ENCODE data around the gene SLC22A2.
"Not testable (repeated sequence)": the region's sequence is repeated elsewhere in the genome, so short reads cannot be mapped to it uniquely, and the experiment has no call there.

The SLC22A2 gene

DNA sequence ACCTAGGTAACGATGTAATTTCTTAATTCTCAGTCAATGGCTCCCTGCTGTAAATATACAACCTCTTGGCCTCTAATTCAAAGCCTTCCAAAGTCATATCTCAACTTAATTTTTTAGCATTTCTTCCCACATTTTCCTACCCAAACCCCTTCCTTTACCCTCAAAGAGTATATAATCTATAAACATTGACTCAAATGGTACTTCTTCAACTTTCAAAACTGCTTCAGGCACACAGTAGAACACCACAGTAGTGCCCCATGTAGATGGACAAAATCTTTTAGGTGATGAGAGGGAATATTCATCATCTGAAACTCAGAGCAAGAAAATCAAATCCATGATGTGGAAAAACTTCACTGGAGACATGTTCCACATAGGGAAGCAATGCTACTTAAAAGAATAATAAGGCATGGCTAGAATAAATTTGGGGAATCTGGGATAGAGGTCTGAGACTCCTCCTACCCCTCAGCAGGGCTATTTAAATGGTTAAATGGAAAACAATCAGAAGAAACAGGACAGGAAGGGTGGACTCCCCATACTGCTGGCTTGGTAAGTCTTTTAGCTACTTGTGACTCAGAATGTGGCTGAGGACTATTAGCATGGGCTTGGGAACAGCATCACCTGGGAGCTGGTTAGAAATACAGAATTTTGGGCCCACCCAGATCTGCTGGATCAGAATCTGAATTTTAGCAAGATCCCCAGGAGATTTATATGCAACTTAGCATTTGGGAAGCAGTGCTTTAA, 6.4 kb downstream of the SLC22A2 start:
- DNase-seq = no peak

DNA sequence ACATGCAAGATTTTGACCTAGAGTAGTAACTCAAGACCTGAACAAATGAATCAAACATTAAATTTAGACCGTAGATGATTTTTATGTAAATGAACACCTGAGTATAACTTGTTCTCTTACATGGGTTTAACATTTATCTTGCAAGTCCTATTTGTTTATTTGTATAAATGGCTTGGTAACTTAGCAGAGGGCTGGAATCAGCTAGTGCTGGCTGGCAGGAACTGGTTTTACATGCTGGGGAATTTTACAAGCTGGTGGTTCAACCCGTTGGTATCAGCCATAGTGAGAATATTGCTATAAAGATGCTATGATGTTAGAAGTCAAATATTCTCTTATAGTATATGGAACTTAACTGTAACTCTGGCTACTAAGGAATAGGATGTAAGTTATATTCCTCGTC, 8.9 kb downstream of the SLC22A2 start:
- DNase-seq = no peak

DNA sequence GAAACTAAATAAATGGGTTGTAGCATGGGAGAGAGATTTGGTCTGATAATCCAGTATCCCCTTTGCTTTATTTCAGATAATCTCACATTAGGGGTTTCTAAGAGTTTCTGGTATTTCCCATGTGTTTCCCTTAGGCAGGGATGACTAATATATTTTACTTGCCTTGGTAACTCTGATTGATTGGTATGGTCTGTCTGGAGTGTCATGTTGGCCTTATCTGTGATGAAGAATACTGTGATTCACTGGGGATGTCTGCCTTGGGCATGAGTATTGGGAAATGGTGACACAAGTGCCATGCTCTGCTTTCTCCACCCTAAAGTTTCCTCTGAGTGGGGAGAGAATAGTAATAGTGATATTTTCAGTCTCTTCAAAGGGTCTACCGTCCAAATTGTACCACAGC, 10.1 kb downstream of the SLC22A2 start:
- DNase-seq = no peak

DNA sequence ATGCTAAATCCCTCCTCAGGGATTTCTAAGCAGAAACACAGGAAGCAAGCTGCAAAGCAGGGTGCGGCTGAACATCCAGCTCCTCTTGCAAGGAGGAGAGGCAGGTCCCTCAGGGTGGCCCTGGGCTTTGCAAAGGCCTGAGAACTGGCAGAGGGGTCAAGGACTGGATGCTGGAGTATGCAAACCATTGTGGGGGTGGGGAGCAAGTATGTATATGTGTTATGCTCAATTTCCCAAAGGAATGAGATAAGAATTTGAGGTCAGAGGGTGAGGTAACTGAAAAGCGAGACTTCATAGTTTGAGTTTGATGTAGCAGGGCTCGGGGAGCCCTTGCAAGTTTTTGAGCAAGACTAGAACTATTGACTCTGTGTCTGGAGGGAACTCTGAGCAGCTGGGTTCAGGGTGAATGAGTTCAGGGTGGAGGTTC, 11.2 kb downstream of the SLC22A2 start:
- DNase-seq = no peak

DNA sequence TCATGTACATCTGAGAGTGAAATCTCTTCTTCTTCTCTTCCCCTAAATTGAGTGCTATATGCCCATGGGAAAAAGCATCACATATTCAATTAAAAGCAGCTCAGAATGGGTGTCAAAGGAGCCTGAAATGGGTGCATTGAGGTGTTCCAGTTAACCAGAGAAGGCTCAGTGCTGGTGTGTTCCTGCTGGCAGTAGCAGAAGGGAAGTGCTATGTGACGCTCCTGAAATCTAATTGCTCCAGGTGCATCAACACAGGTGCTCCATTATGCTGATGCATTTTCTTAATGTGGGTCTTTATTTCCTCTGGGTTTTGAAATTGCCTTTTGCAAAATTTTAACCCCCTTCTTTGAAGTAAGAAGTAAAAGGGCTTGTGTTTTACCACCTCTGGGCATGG, 17.9 kb downstream of the SLC22A2 start:
- no peak for DNase-seq

DNA sequence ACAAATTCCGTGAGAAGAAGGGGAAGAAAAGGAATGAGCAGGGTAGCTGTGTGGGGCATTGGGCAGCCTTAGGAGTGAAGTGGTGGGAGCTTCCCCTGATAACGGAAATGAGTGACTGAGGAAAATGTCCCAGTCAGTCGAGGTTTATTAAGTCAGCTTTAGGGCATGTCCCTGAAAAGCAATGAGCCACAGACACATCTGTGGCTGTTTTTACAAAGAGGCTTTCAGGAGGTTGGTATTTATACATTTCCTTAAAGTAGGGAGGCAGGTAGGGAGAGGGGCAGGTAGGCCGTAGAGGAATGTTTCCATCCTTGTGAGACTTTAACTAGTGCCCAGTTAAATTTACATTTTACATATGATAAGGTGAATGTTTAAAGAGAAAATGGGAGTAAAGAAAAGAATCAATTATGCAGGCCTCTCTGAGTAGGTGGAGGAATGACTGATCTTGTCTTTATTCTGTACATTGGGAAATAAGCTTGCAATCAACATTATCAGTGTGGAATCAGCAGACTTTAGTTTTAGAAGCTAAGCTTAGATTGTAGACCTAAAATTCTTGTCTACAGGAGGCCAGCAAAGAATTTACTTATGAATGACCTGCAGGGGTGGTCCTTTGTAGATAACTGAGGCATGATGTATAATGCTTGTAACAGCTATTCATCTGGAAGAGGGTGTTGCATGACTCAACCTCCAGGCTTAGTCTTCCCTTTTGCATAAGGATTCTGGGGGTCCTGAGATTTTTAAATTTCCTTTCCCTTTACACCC, 18.5 kb downstream of the SLC22A2 start:
- no peak for DNase-seq

DNA sequence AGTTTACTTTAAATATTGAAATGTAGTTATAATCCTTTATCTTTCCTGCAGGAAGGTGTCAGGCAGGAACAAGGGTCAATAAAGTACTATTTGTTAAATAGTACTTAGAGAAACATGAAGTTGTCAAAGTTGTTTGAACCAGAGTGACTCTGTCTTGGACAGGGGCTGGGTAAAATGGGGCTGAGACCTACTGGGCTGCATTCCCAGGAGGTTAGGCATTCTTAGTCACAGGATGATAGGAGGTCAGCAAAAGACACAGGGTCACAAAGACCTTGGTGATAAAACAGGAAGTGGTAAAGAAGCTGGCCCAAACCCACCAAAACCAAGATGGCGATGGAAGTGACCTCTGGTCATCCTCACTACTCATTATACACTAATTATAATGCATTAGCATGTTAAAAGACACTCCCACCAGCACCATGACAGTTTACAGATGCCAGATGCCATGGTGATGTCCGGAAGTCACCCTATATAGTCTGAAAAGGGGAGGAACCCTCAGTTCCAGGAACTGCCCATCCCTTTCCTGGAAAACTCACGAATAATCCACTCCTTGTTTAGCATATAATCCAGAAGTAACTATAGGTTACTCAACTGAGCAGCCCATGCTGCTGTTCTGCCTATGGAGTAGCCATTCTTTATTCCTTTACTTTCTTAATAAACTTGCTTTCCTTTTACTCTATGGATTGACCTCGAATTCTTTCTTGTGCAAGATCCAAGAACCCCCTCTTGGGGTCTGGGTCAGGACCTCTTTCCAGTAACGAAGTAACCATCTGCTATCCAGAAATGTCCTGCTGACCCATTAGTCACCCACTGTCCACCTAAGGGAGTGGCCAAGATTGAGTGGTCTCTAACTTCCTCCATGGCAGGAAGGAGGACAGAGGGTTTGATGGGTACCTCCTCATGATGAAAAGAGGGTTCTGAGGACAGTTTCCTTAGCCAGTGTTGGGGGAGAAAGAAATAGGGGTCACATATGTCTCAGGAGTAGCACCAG, 19.6 kb downstream of the SLC22A2 start:
- no peak for DNase-seq

DNA sequence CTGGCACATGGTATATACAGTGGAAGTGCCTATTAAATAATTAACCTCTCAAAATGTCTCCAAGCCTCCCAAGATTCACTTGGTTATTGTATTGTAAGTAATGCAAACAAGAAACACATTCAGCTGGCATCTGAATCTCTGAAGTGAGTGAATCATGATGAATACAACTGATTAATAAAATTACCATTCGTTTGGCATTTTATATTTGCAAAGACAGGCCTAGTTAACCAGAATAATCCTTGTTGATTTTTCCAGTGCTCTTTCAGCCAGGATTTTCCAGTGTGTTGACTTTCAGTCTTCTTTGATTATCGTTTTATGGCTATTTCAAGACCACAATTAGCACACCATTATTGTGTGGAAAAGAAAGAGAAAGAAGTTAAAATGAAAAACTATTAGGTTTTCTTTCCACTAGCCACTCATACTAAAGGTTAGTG, 20.3 kb downstream of the SLC22A2 start:
- no peak for DNase-seq

DNA sequence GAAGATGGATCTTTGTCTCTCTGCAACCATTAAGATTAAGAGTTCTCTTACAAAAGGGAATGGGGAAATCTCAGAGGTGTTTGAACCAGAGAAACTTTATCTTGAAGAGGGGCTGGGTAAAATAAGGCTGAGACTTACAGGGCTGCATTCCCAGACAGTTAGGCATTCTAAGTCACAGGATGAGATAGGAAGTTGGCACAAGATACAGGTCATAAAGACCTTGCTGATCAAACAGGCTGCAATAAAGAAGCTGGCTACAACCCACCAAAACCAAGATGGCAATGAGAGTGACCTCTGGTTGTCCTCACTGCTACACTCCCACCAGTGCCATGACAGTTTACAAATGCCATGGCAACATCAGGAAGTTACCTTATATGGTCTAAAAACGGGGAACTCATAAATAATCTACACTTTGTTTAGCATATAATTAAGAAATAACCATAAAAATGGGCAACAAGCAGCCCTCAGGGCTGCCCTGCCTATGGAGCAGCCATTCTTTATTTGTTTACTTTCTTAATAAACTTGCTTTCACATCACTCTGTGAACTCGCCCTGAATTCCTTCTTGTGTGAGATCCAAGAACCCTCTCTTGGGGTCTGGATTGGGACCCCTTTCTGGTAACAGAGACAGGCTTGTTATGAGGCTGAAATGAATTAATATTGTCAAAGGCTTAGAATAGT, 20.9 kb downstream of the SLC22A2 start:
- DNase-seq = not testable (repeated sequence)

DNA sequence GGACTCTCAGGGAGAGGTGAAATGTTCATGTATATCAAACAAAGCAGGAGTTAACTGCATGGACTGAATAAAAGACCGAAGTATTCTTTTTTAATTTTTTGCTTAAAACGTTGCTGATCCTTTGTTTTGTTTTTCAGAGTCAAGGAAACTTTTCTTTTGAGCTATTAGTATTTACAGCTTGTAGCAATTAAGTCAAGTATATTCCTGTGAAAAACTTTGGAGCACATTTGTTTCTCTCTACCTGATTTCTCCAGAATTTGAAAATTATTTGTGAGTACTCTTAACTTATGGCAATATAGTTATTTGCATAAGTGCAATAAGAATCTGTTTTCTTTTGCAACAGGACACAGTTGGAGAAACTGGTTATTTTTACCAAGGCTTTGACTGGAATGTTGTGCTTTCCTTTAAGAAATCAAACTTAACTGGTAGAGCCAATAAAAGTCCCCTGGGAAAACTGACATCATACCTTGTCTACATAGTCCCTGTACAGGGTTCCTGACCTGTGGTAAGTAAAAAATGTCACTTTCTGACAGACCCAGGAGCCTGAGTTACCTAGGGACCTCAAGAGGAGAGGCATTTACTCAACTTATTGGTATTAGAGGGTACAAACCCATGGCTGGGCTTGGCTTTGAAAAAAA, 22.3 kb downstream of the SLC22A2 start:
- not testable (repeated sequence) for DNase-seq

DNA sequence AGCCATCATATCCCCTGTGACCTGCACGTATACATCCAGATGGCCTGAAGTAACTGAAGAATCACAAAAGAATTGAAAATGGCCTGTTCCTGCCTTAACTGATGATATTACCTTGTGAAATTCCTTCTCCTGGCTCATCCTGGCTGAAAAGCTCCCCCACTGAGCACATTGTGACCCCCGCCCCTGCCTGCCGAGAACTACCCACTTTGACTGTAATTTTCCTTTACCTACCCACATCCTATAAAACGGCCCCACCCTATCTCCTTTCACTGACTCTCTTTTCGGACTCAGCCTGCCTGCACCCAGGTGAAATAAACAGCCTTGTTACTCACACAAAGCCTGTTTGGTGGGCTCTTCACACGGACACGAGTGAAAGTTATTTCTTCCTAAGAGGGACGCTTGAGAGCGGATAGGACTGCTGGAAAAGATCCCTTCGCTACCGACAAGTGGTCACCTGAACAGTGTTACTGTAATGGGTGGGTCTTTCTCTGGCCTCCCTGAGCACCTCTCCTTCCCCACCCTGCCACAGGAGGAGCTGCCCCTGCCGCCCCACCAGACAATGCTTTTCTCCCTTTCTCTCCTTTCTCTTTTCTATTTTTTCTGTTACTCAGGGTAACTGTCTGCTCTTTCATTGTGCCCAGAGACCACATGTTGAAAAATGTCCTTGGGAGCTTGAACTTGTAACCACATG, 24.5 kb downstream of the SLC22A2 start:
- DNase-seq = not testable (repeated sequence)

DNA sequence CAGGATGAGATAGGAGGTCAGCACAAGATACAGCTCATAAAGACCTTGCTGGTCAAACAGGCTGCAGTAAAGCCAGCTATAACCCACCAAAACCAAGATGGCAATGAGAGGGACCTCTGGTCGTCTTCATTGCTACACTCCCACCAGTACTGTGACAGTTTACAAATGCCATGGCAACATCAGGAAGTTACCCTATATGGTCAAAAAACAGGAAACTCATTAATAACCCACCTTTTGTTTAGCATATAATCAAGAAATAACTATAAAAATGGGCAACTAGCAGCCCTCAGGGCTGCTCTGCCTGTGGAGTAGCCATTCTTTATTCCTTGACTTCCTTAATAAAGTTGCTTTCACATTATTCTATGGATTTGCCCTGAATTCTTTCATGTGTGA, 30.9 kb downstream of the SLC22A2 start:
- no peak for DNase-seq

DNA sequence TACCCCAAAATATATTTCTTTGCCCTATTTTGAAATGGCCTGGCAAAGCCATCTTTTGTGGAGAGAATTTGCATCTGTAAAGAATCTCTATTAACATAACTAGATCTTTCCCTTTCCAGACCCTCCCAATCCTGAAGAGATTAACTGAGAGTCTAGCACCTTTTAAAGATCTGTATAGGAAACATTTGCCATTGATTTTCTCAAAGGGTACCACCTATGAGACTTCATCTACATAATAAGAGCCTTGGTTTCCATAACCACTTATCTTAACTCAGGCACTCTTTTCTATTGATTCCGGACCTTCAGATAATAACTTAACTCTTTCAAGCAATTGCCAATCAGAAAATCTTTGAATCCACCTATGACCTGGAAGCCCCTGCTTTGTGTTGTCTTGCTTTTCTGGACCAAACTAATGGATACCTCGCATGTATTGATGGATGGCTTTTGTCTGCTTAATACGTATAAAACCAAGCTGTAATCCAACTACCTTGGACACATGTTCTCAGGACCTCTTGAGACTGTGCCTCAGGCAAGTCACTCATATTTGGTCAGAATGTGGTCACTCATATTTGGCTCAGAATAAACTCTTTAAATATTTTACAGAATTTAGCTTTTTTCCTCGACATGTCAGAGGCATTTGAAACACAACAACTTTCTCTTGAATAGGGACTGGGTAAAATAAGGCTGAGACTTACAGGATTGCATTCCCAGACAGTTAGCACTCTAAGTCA, 31.4 kb downstream of the SLC22A2 start:
- no peak for DNase-seq

DNA sequence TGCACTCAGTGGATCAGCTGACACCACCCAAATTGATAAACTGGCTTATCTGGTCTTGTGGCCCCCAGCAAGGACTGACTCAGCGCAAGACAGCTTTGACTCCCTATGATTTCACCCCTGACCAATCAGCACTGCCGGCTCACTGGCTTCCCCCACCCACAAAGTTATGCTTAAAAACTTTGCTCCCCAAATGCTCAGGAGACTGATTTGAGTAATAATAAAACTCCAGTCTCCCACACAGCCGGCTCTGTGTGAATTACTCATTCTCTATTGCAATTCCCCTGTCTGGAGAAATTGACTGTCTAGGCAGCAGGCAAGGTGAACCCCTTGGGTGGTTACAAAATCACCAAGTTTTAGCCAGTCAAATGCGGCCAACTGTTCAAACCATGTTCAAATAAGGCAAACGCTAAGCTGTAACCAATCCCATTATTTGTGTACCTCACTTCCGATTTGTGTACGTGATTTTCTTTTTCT, 32.5 kb downstream of the SLC22A2 start:
- no peak for DNase-seq

DNA sequence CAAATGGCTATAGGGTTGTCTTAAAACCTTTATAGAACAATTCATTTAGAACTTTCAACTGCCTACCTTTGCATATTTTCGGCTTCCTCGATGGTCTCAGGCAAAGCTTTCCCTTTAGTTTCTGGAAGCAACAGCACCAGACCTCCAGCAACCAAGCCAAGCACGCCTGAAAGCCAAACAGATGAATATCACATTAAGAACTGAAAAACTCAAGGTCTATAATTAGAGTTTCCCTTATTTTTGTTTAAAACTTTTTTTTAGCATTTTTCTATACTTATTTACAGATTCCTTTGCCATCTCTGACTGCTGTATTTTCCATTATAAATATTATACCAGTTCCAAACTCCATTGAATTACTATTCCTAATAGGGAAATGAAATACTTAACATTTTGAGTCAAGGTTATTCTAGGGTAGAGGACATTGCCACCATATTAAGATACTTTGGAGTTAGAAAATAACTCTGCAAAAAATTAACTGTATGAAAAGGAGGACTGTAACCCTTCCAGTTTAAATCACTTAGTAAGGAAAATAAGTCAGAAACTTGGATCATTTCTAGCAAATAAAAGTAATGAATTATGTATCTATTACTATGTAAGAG, 33.9 kb downstream of the SLC22A2 start:
- DNase-seq = no peak

DNA sequence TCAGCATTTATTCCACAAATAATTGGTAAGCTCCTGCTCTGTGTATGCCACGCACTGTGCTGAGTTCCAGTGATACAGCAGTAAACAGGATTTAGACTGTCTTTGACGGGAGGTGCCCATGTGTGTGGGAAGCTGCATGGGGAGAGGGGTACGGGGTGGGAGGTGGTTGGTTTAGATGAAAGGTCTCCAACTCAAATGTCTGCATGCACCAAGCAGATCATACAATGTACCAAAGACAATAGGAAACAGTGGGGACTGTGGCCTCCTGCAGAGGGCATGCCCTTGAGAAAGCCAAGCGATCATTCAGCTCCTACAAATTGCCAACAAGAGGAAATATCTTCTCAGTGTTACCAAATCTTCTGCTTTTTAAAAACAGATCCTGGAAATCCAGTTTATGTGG, 36.1 kb downstream of the SLC22A2 start:
- DNase-seq = no peak

DNA sequence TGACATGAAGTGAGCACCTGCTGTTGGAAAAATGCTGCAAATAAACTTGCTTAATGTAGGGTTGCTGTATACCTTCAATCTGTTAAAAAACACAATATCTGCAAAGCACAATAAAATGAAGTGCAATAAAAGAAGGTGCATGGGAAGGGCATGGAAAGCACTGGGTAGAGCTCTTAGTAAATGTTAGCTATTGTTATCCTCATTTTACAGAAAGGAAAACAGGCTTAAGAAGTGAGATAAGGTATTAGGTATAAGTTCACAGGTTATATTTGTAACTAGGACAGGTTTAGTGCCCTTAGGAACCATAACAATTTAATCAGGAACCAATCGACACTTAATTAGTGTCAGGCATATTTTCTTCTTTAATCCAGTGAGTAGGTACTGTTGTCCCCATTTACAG, 36.7 kb downstream of the SLC22A2 start:
- no peak for DNase-seq

DNA sequence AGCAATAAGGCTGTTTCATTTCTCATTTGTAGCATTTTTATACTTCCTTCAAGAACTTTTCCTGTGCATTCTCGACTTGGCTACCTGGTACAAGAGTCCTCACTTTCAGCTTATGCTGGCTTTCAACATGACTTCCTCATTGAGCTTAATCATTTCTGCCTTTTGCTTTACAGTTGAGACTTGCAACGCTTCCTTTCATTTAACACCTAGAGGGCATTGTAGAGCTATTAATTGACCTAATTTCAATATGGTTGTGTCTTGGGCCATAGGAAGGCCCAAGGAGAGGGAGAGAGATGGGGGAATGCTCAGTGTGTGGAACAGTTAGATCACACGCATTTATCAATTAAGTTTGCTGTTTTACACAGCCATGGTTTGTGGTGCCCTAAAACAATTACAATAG, 37.2 kb downstream of the SLC22A2 start:
- no peak for DNase-seq

DNA sequence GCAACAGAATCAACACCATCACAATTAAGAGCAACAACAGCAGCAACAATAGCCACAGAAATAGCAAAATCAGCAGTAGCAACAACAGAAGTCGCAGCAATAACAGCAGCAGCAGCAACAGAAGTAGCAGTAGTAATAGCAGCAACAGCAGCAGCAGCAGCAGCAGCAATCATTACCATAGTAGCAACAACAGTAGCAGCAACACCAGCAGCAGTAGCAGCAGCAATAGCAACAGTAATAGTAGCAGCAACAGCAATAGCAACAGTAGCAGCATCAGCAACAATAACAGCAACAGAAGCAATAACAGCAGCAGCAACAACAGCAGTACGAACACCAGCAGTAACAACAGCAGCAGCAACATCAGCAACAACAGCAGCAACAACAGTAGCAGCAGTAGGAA, 39.8 kb downstream of the SLC22A2 start:
- no peak for DNase-seq

Measured in anterior cingulate cortex (tissue), 58 donors.